Measurements from ENCODE around the gene HOXA2. TPM values are rescaled to one million over a fixed set of nuclear protein-coding genes. Genes with fewer than 3 reads are reported as not detected.

HOXA2 gene
- total and polyA plus RNA-seq, 2 of the 8 experiments (the other 6 are each of a cell fraction or from before 2014, with no cell fraction given), result not detected

DNA sequence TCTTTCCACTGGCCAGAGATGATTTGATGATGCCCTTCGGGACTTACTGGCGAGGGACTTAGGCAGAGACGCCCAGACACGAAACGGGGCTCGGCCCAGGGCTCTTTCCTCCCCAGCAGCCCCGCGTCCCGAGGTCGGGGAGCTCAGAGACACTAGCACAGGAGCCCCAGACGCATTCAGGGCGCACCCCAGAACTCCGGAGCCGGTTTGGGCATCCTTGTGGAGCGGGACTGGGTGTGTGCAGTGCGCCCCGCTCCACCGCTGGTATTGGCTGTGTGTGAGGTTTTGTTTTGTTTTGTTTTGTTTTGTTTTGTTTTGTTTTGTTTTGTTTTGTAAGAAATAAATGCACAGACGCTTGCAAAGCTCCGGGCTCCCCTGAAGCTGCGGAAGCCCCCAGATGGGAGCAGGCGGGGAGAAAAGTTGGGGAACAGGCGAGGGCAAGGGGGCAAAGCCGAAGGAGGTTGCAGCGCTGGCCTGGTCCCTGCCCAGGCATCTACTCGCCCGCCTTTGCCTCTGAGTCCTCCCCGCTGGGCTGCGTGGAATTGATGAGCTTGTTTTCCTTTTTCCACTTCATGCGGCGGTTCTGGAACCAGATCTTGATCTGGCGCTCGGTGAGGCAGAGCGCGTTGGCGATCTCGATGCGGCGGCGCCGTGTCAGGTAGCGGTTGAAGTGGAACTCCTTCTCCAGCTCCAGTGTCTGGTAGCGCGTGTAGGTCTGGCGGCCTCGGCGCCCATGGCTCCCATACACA lies 42.9 kb upstream of the HOXA2 start:
- Histone ChIP-seq H3K27me3 (replicated peaks in 1 of 4; ENCODE audit: control insufficient read depth in 3 of 4, extremely low read depth in 1 of 4, insufficient read depth in 3 of 4, low read length in 3 of 4) (peaks cover 96 to 100% (median 99%) of the 10 kb centered on the region in 4 experiments), H2AFZ (ENCODE audit: low read length) (no peak overlapping the region), H3K23ac (ENCODE audit: insufficient read length) (no peak overlapping the region), H3K36me3 (ENCODE audit: control insufficient read depth in 2 of 4, insufficient read depth in 4 of 4, low read length in 3 of 4) (peaks cover 0 to 6% (median 0%) of the 10 kb centered on the region in 4 experiments; a peak in 1 of 8 replicates), H3K4me2 (ENCODE audit: insufficient read depth in 1 of 2, low read depth in 2 of 2, low read length in 2 of 2) (no peak overlapping the region), H3K9me3 (ENCODE audit: insufficient read depth in 2 of 2, low read depth in 1 of 2, low read length in 1 of 2) (peaks cover 0 to 3% of the 10 kb centered on the region in 2 experiments; a peak in 1 of 4 replicates), H3K4ac (replicated peaks; ENCODE audit: insufficient read length, low read depth, low read length) (no peak overlapping the region), H2BK15ac (ENCODE audit: low read length) (no peak overlapping the region), H3K56ac (replicated peaks; ENCODE audit: insufficient read length, low read depth, low read length) (no peak overlapping the region), H3K14ac (ENCODE audit: insufficient read length) (no peak overlapping the region), H3K79me2 (ENCODE audit: control insufficient read depth in 1 of 2, insufficient read depth in 2 of 2, low read length in 2 of 2) (no peaks in the 10 kb centered on the region), H3K4me3 (ENCODE audit: extremely low read depth in 1 of 4, insufficient read depth in 2 of 4, low read depth in 3 of 4, low read length in 4 of 4) (no peak overlapping the region), H3K4me1 (replicated peaks in 1 of 4; ENCODE audit: control insufficient read depth in 3 of 4, insufficient read depth in 4 of 4, low read length in 3 of 4) (peaks cover 0 to 9% (median 5%) of the 10 kb centered on the region in 4 experiments; a peak in 5 of 7 replicates), H4K5ac (ENCODE audit: insufficient read length, low read depth, low read length) (no peak overlapping the region), H4K91ac (replicated peaks; ENCODE audit: insufficient read length, low read length) (no peak overlapping the region), H3K27ac (ENCODE audit: low read depth, low read length) (no peak overlapping the region), H3K23me2 (ENCODE audit: low read depth, low read length) (peaks cover 9% of the 10 kb centered on the region), H2BK5ac (ENCODE audit: low read depth, low read length) (no peak overlapping the region), H4K20me1 (replicated peaks in 1 of 2; ENCODE audit: control insufficient read depth in 1 of 2, insufficient read depth in 2 of 2, low read length in 2 of 2) (peaks cover 26 to 33% of the 10 kb centered on the region in 2 experiments), H4K8ac (ENCODE audit: extremely low read depth, insufficient read depth, low read length) (no peak overlapping the region), H3K79me1 (ENCODE audit: low read depth, low read length) (no peaks in the 10 kb centered on the region), H2BK12ac (ENCODE audit: low read depth, low read length) (no peak overlapping the region), H3K18ac (ENCODE audit: extremely low read depth, low read length) (no peak overlapping the region), H3K9ac (replicated peaks in 1 of 4; ENCODE audit: extremely low read depth in 1 of 4, low read depth in 3 of 4, low read length in 3 of 4) (no peak overlapping the region), H2BK20ac (ENCODE audit: low read length) (no peak overlapping the region), H2AK5ac (ENCODE audit: low read depth, low read length) (no peak overlapping the region), H2BK120ac (replicated peaks; ENCODE audit: low read depth, low read length) (no peak overlapping the region)
- FAIRE-seq, result no peak
- ChIA-PET CTCF (ENCODE audit: partially characterized antibody) (interaction anchor here (0.8 to 12.5 kb wide), 19 partner anchors 8 to 1248 kb away, joined by 3 to 123 read pairs (median 14); partner anchors contain the start of genes HOXA1, HOXA10, HOXA3 and HOXA9), POLR2A (ENCODE audit: partially characterized antibody) (no interaction called here)
- peak in 1 of 2 experiments; percentile 51 for DNase-seq (ENCODE audit: low read depth in 1 of 2, low spot score in 2 of 2)
- WGBS, 2 experiments (ENCODE audit: extremely low coverage in 1 of 2, insufficient coverage in 1 of 2, insufficient read length in 1 of 2, insufficient replicate concordance in 2 of 2, low coverage in 1 of 2, low lambda C conversion rate in 2 of 2, missing lambda C conversion rate in 1 of 2), result 37% methylated on average over 47 of the region's 47 CpGs; no CpG with 5 or more reads in 1 of the 2 experiments
- TF ChIP-seq TBP (IDR thresholded peaks at IDR 0.05; ENCODE audit: low read depth, low read length) (no peak), KDM4A (IDR thresholded peaks at IDR 0.05; ENCODE audit: low read depth, low read length, severe bottlenecking) (no peak), EGR1 (IDR thresholded peaks at IDR 0.05; ENCODE audit: borderline replicate concordance, low read depth, low read length) (no peak), TAF1 (IDR thresholded peaks at IDR 0.05; ENCODE audit: low read depth, low read length) (no peak), KDM5A (IDR thresholded peaks at IDR 0.05; ENCODE audit: low read length) (no peak), EZH2 (IDR thresholded peaks at IDR 0.05; ENCODE audit: low read depth, low read length, severe bottlenecking) (peak; percentile 99), GABPA (IDR thresholded peaks at IDR 0.05; ENCODE audit: borderline replicate concordance, insufficient read depth, low read length) (no peak), SP4 (IDR thresholded peaks at IDR 0.05; ENCODE audit: low read length) (no peak), CBX8 (IDR thresholded peaks at IDR 0.05; ENCODE audit: borderline replicate concordance, low read depth, low read length) (peak; percentile 59; the same call in 1 of the 2 replicates), SUZ12 (IDR thresholded peaks at IDR 0.05; ENCODE audit: low read length) (peak; percentile 97), SIRT6 (IDR thresholded peaks at IDR 0.05; ENCODE audit: low read length) (no peak), SIN3A (conservative IDR thresholded peaks at IDR 0.05 in 1 of 2, IDR thresholded peaks at IDR 0.05 in 1 of 2; ENCODE audit: low read depth in 1 of 2, low read length in 2 of 2) (no peak), SP2 (IDR thresholded peaks at IDR 0.05; ENCODE audit: low read length) (no peak)
